HG03521 (cell line): ENCODE measurements around the gene PPP1R14D.

Experiments
- ATAC-seq: cut with Tn5 transposase; IDR thresholded peaks from one replicate; pipeline ENCODE4 v1.9.1; 2021; ENCODE audit warnings: mild to moderate bottlenecking, moderate library complexity; ENCODE audit not compliant: unreplicated experiment

The PPP1R14D gene

DNA sequence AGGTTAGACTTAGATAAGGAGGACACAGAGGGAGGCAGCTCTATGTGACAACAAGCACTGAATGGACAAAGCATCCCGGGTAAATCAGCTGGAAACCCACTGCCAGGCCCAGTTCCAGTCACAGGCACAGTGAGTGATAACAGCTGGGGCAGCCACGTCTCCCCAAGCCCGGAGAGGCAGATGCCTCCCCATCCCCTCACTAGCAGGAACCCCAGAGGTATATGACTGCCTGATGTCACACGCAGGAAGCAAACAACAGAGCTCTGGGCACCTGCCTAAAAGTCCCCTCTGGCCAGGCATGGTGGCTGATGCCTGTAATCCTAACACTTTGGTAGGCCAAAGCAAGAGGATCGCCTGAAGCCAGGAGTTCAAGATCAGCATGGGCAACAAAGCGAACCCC is 40.5 kb downstream of the PPP1R14D start:
- no peak for ATAC-seq

DNA sequence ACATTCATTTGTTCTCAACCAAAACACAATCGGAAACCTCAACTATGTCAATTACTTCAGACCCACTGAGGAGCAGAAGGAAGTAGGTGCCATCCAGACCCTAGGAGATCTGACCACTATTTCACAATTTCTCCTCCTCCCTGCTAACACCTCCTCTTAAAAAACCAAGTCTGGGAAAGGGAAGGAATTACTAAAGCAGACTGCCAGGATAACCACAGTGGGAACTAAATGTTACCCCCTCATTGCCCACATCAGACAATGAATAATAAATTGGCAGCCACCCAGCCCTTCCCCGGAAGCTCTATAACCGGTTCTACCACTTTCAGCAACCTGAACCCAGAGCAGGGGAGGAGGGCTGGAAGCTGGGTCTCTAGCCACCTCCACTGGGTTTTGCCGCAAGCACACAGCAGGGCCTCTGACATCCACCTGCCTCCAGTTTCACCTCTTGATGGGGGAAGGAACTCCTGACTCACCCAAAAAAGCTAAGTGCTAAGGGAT is 41.1 kb downstream of the PPP1R14D start:
- ATAC-seq = no peak

DNA sequence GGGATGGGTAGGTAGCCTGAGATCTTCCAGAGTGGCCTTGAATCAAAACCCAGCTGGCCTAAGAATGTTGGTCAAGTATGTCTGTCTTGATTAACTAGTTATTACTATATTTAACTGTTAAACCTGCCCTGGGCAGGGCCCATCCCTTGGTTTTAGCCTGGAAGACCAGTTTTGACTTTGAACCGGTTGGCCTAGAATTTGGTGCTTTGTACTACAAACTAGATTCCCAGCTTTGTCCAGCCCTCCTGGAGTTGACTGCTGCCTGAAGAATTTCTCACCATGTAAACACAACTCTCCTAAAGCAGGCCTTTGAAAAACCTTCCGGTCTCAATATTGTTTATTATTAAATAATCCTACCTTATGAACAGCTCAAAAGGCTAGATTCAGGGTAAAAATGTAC is 42.7 kb downstream of the PPP1R14D start:
- no peak for ATAC-seq

GRCh38 chr15:40785164-40785563 is 43.3 kb downstream of the PPP1R14D start:
- ATAC-seq = no peak

GRCh38 chr15:40782609-40783227 is 45.8 kb downstream of the PPP1R14D start:
- peak; percentile 56 for ATAC-seq

DNA sequence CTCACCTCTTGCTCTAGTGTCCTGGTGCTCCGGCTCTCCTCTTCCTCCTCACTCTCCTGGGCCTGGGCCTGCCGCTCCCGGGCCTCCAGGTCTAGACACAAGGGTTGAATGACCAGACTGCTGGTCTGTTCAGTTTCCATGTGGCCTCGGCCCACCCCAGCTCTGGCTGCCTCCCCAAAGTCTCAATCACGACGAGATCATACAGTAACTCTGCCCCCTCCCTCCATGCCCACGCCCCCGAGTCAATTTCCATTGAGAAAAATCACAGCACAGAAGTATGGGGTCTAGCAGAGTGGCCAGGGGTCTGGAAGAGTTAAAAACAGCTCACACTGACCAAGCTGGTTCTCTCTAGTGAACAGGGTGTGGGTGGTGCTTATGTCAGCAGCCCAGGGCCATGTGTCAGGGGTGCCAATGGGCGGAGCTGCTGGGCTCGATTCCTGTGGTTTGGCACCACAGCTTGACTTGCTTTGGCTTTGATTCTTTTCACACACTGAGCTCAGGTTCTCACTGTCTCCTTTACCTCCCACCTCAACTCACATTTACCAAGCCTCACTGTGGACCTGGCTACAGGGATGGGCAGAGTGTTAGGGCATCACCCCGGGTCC is 51.9 kb downstream of the PPP1R14D start:
- ATAC-seq = no peak

DNA sequence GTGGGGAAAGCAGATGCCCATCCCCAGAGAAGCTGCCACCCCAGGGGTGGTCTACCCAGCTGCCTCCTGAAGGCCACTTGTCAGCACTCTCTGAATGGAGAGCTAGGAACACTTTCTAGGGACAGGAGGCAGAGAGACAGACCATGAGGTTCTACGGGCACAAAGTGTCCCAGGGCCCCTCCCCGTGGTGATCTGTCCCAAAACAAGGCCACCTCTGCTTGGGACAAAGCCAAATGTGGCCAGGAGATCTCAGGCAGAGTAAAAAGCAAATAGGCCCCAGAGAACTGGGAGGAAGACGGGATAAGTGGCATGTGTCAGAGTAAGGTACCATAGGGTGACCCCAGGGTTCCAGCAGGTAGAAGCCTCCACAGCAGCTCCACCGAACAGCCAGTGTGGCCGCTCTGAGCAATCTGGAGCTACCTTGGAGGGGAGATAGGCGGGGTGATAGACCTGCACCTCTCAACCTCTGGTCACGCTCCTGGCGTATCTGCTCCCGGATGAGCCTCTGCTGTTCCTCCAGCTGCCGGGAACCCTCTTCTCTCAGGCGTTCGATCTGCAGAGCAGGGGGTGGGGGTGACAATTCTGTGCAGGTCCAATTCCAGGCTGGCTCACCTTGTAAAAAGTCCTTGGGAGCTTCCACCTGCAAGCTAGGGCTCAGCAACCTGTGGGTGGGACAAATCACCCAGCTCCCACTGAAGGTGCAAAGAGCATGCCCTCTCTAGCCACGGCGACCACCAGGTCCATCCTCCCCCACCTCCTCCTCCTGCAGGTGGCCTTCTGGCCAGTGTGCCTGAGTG is 52.6 kb downstream of the PPP1R14D start:
- ATAC-seq = no peak

DNA sequence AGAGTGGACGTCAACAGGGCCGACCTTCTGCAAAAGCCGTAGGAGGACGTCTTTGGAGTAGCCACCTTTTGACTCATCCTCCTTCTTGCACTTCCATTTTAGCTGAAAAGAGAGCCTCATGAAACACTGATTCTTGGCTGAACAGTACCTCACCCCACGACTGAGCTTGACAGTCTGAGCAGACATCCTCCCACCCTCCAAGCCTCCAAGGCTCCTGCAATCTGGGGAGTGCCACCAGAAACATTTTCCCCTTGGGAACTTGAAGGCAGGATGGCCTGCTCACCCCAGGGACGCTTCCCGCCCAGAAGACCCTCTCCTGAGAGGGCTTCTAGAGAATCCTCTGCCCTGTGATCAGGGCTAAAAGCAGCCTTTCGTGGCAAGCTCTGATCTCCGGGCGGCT is 53.5 kb downstream of the PPP1R14D start:
- ATAC-seq = no peak

DNA sequence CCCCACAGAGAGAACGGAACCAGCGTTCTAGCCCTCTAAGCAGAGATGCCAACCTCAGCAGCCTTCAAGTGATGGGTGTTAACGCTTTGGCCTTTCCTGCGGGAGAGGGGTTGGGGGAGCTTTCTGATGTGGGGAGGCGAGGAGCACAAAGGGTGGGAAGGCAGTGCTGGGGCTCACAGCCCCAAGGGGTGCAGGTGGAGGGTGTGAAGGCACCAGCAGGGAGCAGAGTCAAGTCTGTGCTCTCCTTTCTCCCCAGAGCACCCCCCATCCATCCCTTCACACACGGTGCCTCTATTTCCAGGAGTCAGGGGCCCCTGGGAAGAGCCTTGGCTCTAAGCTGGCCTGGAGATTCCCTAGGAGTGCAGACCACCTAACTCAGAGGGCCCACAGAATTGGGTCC is 54.6 kb downstream of the PPP1R14D start:
- no peak for ATAC-seq

- no peak for ATAC-seq
These were observed 55.0 kb downstream of the PPP1R14D start for GRCh38 chr15:40773496-40773895.

GRCh38 chr15:40772014-40772413 is 56.5 kb downstream of the PPP1R14D start:
- ATAC-seq = no peak

- ATAC-seq = no peak
These were observed 57.3 kb downstream of the PPP1R14D start for GRCh38 chr15:40771242-40771641.

DNA sequence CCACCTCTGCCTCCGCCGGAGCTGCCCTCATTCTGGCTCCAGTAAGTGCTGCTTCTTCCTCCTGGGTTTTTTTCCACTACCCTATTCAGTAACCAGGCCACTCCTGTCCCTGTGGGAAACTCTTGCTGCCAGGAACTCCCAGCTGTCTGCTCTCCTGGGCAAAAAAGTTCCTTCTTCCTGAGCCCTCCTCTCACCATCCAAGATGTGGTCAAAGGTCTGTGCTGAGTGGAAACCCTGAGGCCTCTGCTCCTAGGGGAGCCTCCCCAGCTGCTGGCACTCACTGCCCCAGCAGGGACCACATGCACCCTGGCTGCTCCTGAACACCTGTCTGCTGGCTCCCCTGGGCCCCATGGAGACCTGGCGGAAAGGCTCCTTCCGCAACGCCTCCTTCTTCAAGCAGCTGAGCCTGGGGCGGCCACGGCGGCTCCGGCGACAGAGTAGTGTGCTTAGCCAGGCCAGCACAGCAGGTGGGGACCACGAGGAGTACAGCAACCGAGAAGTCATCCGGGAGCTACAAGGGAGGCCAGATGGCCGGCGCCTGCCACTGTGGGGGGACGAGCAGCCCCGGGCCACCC is 58.3 kb downstream of the PPP1R14D start:
- ATAC-seq = no peak

- no peak for ATAC-seq
These were observed 59.0 kb downstream of the PPP1R14D start, which contains the start of gene C15orf62 for GRCh38 chr15:40769274-40770146. TSS of gene C15orf62 (plus strand) at chr15:40769980. CDS start at chr15:40770496, 516 bp downstream.

DNA sequence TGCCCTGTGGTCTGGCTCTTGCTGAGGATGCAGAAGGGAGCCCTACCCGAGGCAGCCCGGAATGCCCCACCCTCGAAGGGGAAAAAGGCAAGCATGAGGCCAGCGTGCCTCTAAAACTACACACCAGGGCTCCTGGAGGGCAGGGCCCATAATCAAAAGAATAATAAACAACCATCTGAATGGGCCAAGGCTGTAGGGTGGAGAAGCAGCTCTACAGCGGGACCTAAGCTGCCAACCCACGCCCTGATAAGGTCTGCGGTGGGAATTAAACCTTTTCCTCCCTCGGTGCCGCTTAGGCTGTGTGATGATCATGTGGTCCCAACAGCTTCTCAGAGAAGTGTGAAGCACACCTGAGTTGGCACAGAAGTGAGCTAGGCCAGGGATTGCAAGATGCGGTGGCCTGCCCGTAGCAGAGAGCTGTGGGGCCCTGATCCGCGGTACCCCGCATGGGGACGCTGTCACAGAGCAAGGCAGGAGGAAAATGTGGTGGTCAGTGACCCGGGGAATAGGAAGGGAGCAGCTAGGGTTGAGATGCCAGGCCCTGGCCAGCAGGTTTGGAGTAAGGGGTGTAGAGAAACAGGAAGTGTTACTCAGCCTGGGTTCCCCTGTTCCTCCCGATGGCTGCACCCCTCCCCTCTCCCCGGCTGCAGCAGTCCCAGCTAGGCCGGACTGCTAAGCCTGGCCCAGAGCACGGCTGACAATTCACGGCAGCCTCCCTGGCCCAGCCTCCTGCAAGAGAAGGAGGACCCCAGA is 59.8 kb downstream of the PPP1R14D start:
- no peak for ATAC-seq

DNA sequence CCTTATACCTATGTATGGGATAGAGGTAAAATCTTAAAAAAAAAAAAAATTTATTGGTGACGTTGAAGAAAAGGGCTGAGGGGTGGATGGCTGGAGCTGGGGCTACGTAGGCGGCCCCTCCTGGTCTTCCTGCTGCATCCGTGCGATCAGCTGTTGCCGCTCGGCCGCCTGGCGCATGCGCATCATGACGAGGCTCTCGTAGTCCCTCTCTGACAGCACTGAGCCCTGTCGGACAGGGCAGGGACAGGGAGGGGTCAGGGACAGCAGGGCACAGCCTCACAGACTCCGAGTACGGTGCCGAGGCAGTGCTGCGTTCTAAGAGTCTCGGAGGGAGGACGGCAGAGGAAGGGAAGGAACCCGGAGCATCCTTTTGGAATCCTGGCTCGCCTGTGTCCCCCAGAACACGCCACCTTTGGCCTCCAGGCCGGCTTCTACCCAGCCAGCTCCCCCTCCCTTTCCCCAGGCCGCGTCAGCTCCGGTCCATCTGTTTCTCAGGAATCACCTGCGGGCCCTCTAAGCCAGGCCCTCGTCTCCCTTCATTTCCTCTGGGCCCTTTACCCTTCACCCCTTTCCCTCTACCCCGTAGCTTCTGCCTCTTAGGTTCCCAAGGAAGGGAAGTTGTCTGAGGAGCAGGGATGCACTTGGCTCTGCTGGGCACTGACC is 60.5 kb downstream of the PPP1R14D start:
- no peak for ATAC-seq

GRCh38 chr15:40766906-40767837 is 61.3 kb downstream of the PPP1R14D start:
- ATAC-seq = no peak

- ATAC-seq = no peak
These were observed 62.2 kb downstream of the PPP1R14D start for GRCh38 chr15:40766194-40766815.
